NB4 (cell line): ENCODE results near the gene CAMK2D.

Experiments used
- CTCF ChIP-seq: IDR thresholded peaks from one replicate; pipeline ENCODE4 v1.5.1; 2012; ENCODE audit warnings: low read depth, low read length
- MAX ChIP-seq: IDR thresholded peaks from 2 replicates; pipeline ENCODE4 v1.6.1; 2011; ENCODE audit warnings: low read depth, low read length
- MYC ChIP-seq: IDR thresholded peaks from 2 replicates; pipeline ENCODE4 v1.6.1; 2011; ENCODE audit warnings: low read depth, low read length
- POLR2A ChIP-seq: IDR thresholded peaks from 2 replicates; pipeline ENCODE4 v1.6.1; 2011; ENCODE audit warnings: mild to moderate bottlenecking; ENCODE audit not compliant: insufficient read length; ENCODE audit errors: extremely low read depth

- TF ChIP-seq CTCF (no peak), MAX (no peak), POLR2A (no peak), MYC (no peak)
These were observed 287.5 kb downstream of the CAMK2D start for GRCh38 chr4:113474017-113474416.
